Esophagus squamous epithelium (tissue), 5 donors: ENCODE measurements around the gene CMPK1. TPM values are rescaled to one million over a fixed set of nuclear protein-coding genes. Genes with fewer than 3 reads are reported as not detected.

Experiments used
- DNase-seq: peaks from one replicate; lab custom pipeline; 2025; lab: John Stamatoyannopoulos, UW
- H3K27ac ChIP-seq, 4 donors: fragments of 200-600 bp; sonication (generic); one replicate each; pipeline ENCODE4 v1.5.1; 2016 to 2019; ENCODE audit warnings: mild to moderate bottlenecking in 1 of 4
- H3K27me3 ChIP-seq, 4 donors: fragments of 200-600 bp; sonication (generic); 1 replicate in 3 of 4; 2 replicates in 1 of 4; pipeline versions ENCODE4 v1.5.1 to v1.6.0; 2017 to 2021; ENCODE audit warnings: antibody characterized with exemption in 1 of 4
- H3K36me3 ChIP-seq, 3 donors: fragments of 200-600 bp; sonication (generic); one replicate each; pipeline ENCODE4 v1.5.1; 2016 to 2019
- H3K4me1 ChIP-seq, 3 donors: fragments of 200-600 bp; sonication (generic); one replicate each; pipeline ENCODE4 v1.5.1; 2017 to 2019
- H3K4me3 ChIP-seq, 4 donors: fragments of 200-600 bp; sonication (generic); 1 replicate in 3 of 4; 2 replicates in 1 of 4; pipeline ENCODE4 v1.5.1; 2016 to 2019; ENCODE audit warnings: mild to moderate bottlenecking in 2 of 4, moderate library complexity in 1 of 4
- H3K9me3 ChIP-seq, 3 donors: fragments of 200-600 bp; sonication (generic); one replicate each; pipeline ENCODE4 v1.5.1; 2016 to 2019
- CTCF ChIP-seq, 6 experiments: fragments of 450-650 bp in 4 of 6; fragments of 200-600 bp in 2 of 6; sonication (generic) in 2 of 6; IDR thresholded peaks; one replicate each; pipeline ENCODE4 v1.5.1; 2016 to 2019; ENCODE audit warnings: antibody characterized with exemption in 6 of 6, mild to moderate bottlenecking in 4 of 6, moderate library complexity in 4 of 6
- POLR2A ChIP-seq, 4 donors: fragments of 450-650 bp; IDR thresholded peaks; one replicate each; pipeline ENCODE4 v1.6.1; 2017; ENCODE audit warnings: antibody characterized with exemption in 4 of 4, mild to moderate bottlenecking in 4 of 4, moderate library complexity in 3 of 4
- WGBS, 2 donors: methylation state at CpG; one replicate each; pipeline ENCODE4 v1.1.5; 2018; 5-methylcytosine and 5-hydroxymethylcytosine counted together
- intact Hi-C: fragments of 100-400 bp; cut with DNase I; formaldehyde crosslinking; loops from one replicate; pipeline ENCODE4 v1.15.0; 2022
- total RNA-seq, 4 donors: library from RNA; depleted of rRNA; stranded (reverse); fragments of >200 nt; gene quantifications; one replicate each; pipeline ENCODE4 v1.1.0, GENCODE V29; 2016
- donor health status: DM: yes; HTN: yes; CAD: no.

CMPK1 gene
- total RNA-seq, 4 donors from 2014 or later = 124 to 177 (median 133) TPM

DNA sequence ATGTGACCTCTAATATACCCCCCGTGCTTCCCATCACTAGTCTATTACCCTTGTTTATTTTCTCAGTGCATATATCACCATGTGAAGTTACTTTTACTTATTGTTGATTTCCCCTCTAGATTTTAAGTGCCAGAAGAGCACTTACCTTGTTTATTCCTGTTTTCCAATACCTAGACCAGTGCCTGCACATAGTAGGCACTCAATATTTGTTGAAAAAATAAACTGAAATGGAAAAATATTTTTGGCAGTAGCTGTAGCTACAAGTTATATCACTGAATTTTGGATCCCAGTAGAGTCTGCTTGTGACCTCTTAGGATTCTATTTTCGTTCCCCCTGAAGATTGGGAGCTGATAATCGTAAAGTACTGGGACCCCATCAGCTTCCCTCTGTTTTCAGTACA, 50.5 kb downstream of the CMPK1 start:
- intact Hi-C loops = no loop called here
- WGBS, 2 donors = 95 to 96% methylated on average over 3 of the region's 3 CpGs

GRCh38 chr1:47385020-47385419, 51.4 kb downstream of the CMPK1 start:
- intact Hi-C loops = no loop called here
- DNase-seq = no peak
- Histone ChIP-seq H3K36me3 (peaks cover 0 to 34% (median 0%) of the 10 kb centered on the region in 3 donors), H3K27me3 (peaks cover 0 to 1% (median 0%) of the 10 kb centered on the region in 4 donors), H3K4me3 (no peak overlapping the region), H3K9me3 (no peaks in the 10 kb centered on the region), H3K27ac (no peak overlapping the region), H3K4me1 (peaks cover 0 to 15% (median 0%) of the 10 kb centered on the region in 3 donors)
- WGBS, 2 donors = 91 to 100% methylated on average over 3 to 6 of the region's 6 CpGs
- no peak for TF ChIP-seq POLR2A (IDR thresholded peaks at IDR 0.05)
- TF ChIP-seq CTCF (IDR thresholded peaks at IDR 0.05) = no peak

More for the DNA sequence above, 50.5 kb downstream of the CMPK1 start:
- no peaks in the 10 kb centered on the region for H3K27me3 ChIP-seq
- peaks cover 0 to 44% (median 0%) of the 10 kb centered on the region in 3 donors for H3K36me3 ChIP-seq
- no peaks in the 10 kb centered on the region for H3K9me3 ChIP-seq
- H3K4me3 ChIP-seq = no peak overlapping the region
- no peak overlapping the region for H3K27ac ChIP-seq
- no peak for DNase-seq
- H3K4me1 ChIP-seq = peaks cover 0 to 15% (median 0%) of the 10 kb centered on the region in 3 donors
- no peak for TF ChIP-seq POLR2A (IDR thresholded peaks at IDR 0.05)
- TF ChIP-seq CTCF (IDR thresholded peaks at IDR 0.05) = no peak

GRCh38 chr1:47386268-47386667, 52.7 kb downstream of the CMPK1 start:
- Histone ChIP-seq H3K9me3 (no peaks in the 10 kb centered on the region), H3K4me1 (peaks cover 0 to 15% (median 0%) of the 10 kb centered on the region in 3 donors), H3K36me3 (peaks cover 0 to 23% (median 0%) of the 10 kb centered on the region in 3 donors), H3K27ac (no peak overlapping the region), H3K4me3 (no peak overlapping the region), H3K27me3 (peaks cover 0 to 11% (median 0%) of the 10 kb centered on the region in 4 donors)
- WGBS, 2 donors = 95 to 98% methylated on average over 5 of the region's 5 CpGs
- TF ChIP-seq CTCF (IDR thresholded peaks at IDR 0.05) = no peak
- TF ChIP-seq POLR2A (IDR thresholded peaks at IDR 0.05) = no peak
- no peak for DNase-seq
- intact Hi-C loops = no loop called here

GRCh38 chr1:47388030-47388890, 54.7 kb downstream of the CMPK1 start:
- 23 to 28% methylated on average over 9 to 10 of the region's 10 CpGs for WGBS, 2 donors
- intact Hi-C loops = no loop called here
- Histone ChIP-seq H3K36me3 (peaks cover 0 to 3% (median 0%) of the 10 kb centered on the region in 3 donors), H3K27me3 (peaks cover 0 to 18% (median 0%) of the 10 kb centered on the region in 4 donors), H3K4me3 (no peak overlapping the region), H3K9me3 (no peaks in the 10 kb centered on the region), H3K27ac (no peak overlapping the region), H3K4me1 (peaks cover 0 to 20% (median 0%) of the 10 kb centered on the region in 3 donors)
- TF ChIP-seq CTCF (IDR thresholded peaks at IDR 0.05) (no peak), POLR2A (IDR thresholded peaks at IDR 0.05) (no peak)
- no peak for DNase-seq

DNA sequence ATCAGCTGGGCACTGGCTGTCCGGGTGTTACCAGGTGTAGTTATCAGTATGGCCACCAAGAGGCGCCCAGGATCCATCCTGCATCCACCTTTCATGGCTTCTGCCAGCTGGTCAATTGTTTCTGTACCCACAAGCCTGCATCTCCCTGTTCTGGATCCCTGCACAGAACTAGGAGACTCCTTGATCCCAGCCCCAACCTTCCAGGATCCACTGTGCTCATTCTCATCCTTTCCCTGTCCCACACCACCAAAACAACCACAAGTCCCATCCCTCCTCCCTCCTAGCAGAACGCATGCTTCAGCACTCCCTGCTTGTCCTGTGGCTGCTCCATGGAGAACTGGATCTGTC, 55.3 kb downstream of the CMPK1 start:
- Histone ChIP-seq H3K4me3 (no peak overlapping the region), H3K36me3 (no peaks in the 10 kb centered on the region), H3K4me1 (peaks cover 0 to 21% (median 0%) of the 10 kb centered on the region in 3 donors), H3K9me3 (no peaks in the 10 kb centered on the region), H3K27ac (no peak overlapping the region), H3K27me3 (peaks cover 0 to 22% (median 0%) of the 10 kb centered on the region in 4 donors)
- WGBS, 2 donors = 20 to 21% methylated on average over 3 of the region's 3 CpGs
- intact Hi-C loops = no loop called here
- no peak for TF ChIP-seq POLR2A (IDR thresholded peaks at IDR 0.05)
- TF ChIP-seq CTCF (IDR thresholded peaks at IDR 0.05) = peak; percentile 45 to 79 (median 64)
- no peak for DNase-seq
